GM19043 (cell line): ENCODE results near the gene MFN1.

ENCODE experiments used
- ATAC-seq: cut with Tn5 transposase; IDR thresholded peaks from one replicate; pipeline ENCODE4 v1.9.1; 2021; ENCODE audit warnings: low read depth; ENCODE audit not compliant: unreplicated experiment

The MFN1 gene

DNA sequence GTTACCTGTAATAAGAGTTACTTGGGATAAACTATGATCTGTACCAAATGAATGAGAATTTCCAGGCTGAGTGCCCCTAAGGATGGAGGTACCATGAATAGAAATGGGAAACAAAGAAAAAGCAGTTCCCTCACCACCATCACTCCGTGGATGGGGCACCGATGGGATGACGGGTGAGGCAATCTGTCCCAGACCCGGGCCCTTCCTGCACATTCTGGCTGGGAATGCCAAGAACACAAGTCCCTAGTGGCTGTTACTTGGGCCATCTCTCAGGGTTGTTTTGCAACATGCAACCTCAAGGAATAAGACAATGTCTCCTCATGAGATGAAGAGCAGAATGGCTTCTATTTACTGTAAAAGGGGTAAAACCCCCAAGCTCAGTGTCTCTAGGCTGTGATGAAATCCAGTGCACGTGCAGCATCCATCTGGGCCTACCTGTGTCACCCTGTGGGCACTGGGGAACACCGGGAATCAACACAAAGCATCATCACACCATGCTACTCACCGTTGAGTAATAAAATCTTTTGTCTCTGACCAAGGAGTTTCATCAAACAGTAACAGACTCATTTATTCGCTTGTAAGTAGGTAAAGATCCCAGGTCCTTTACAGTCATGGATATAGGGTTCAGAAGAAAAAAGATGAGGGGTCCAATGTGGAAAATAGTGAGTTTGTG is 81.5 kb downstream of the MFN1 start:
- no peak for ATAC-seq

GRCh38 chr3:179430277-179430870 is 82.9 kb downstream of the MFN1 start:
- ATAC-seq: no peak

- peak; percentile 68 for ATAC-seq
Observed at GRCh38 chr3:179432021-179432420, 84.5 kb downstream of the MFN1 start.

DNA sequence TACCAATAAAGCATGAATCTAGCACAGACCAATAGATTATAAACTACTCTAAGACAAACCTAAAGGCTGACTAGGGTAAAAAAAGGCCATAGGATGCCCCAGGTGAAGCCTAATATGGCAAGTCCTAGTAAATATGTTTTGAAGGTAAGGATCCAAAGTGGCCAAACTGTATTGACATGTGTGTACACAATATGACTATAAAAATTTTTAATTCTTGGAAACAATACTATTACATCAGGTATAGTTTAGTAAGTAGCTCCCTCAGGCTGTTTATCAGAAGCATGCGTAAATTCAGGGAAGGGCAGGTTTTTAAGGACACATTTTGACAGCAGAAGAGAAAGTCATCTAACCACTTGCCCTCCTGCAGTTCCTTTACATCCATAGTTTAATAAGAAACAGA is 84.9 kb downstream of the MFN1 start:
- no peak for ATAC-seq

DNA sequence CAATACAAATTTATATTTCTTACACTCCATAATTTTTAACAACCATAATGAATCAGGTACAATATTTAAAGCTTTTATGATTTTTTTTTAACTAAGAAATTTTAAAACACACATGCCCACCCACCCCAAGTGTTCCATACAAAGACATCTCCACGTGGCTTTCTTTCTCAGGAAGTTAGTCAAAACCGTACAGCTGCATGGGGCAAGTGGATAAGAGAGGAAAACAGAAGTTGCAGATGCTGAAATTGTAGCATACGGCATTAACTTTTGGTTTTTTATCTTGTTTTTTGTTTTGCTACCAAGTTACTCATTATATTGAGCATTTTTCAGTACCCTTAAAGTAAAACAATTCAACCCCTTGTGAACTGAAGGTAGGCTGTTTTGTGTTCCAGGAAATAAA is 89.0 kb downstream of the MFN1 start:
- ATAC-seq: no peak

DNA sequence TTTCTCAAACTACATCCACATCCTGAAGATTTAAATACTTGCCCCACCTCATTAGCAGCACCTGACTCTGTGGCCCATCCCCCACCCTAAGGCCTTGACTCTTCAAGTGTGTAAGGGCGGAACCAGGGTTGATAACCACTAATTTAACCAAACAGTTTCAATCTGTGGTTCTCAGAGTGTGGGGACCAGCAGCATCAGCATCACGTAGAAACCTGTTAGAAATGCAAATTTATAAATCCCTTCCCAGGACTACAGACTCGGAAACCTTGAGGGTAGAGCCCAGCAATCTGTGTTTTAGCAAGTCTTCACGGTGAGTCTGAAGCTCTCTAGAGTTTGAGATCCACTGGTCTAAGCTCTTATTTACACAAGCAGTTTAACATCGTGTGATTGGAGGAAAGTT is 91.3 kb downstream of the MFN1 start:
- peak; percentile 90 for ATAC-seq
